RPMI8226 (cell line): ENCODE measurements around the gene AGPAT1.
"Not testable (repeated sequence)": the region's sequence is repeated elsewhere in the genome, so short reads cannot be mapped to it uniquely, and the experiment has no call there.

Experiments
- DNase-seq: peaks from one replicate; pipeline ENCODE4 v3.0.0-alpha.2; 2015

AGPAT1 gene, protein sequence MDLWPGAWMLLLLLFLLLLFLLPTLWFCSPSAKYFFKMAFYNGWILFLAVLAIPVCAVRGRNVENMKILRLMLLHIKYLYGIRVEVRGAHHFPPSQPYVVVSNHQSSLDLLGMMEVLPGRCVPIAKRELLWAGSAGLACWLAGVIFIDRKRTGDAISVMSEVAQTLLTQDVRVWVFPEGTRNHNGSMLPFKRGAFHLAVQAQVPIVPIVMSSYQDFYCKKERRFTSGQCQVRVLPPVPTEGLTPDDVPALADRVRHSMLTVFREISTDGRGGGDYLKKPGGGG

GRCh38 chr6:32175711-32176475, at the start of gene AGPAT1:
TSS of gene AGPAT1 (minus strand) at chr6:32176084. CDS start at chr6:32171496, 4,588 bp downstream.
- peak; percentile 98 for DNase-seq

DNA sequence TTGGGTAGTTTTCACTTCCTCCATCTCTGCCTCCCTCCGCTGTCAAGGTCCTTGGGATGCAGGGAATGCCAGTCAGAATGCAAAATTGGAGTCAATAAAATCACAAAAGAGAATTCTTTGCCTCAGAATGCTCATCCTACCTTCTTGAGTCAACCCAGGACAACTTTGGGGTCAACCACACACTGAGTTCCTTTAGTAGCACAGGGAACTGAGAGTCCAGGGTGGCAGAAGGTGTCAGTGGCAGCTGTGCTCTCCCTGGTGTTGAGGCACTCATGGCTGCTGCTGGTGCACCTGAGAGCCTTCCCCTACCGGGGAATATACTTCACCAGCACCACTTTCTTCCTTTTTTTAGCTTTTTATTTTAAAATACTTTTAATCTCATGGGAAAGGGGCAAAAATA, 48.8 kb upstream of the AGPAT1 start:
- DNase-seq: peak; percentile 60

- no peak for DNase-seq
These were observed 47.7 kb upstream of the AGPAT1 start, which contains the start of gene NOTCH4 for GRCh38 chr6:32223258-32224235. TSS of gene NOTCH4 (minus strand) at chr6:32224067. CDS start at chr6:32223928, 139 bp downstream.

- no peak for DNase-seq
These were observed 46.7 kb upstream of the AGPAT1 start for GRCh38 chr6:32222333-32223230.

GRCh38 chr6:32220021-32220420, 44.1 kb upstream of the AGPAT1 start:
- no peak for DNase-seq

GRCh38 chr6:32218167-32218566, 42.3 kb upstream of the AGPAT1 start:
- no peak for DNase-seq

DNA sequence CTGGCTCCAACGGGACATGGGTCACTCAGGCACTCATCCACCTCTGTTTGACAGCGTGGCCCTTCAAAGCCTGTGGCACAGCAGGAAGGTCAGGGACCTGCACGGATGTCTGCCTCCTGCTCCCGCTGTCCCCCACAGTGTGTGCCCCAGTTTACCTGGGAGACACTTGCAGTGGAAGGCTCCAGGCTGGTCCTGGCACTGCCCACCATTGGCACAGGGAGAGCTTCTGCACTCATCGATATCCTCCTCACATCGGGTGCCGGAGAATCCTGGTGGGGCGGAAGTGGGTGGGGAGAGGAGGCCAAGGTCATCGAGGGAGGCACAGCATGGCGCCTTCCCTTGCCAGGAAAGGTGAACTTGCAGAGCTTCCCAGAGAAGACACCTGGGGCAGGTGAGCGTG, 41.1 kb upstream of the AGPAT1 start:
- DNase-seq: no peak

DNA sequence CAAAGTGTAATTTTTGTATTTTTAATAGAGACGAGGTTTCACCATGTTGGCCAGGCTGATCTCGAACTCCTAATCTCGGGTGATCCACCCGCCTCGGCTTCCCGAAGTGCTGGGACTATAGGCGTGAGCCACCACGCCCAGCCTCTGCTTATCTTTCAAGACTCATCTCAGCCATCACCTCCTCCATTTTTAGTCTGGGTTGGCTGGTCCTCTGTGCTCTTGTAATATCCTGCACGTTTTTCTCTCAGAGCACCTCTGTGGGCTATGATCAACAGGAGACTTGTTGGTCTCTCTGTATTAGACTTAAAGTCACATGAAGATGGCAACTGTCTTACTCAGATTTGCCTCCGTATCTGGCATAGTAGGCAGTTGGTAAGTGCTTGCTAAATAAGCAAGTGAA, 40.4 kb upstream of the AGPAT1 start:
- no peak for DNase-seq

GRCh38 chr6:32215617-32216016, 39.7 kb upstream of the AGPAT1 start:
- no peak for DNase-seq

GRCh38 chr6:32214126-32214525, 38.2 kb upstream of the AGPAT1 start:
- no peak for DNase-seq

- no peak for DNase-seq
These were observed 37.8 kb upstream of the AGPAT1 start for GRCh38 chr6:32213649-32214048.

- no peak for DNase-seq
These were observed 36.3 kb upstream of the AGPAT1 start for GRCh38 chr6:32212076-32212760.

DNA sequence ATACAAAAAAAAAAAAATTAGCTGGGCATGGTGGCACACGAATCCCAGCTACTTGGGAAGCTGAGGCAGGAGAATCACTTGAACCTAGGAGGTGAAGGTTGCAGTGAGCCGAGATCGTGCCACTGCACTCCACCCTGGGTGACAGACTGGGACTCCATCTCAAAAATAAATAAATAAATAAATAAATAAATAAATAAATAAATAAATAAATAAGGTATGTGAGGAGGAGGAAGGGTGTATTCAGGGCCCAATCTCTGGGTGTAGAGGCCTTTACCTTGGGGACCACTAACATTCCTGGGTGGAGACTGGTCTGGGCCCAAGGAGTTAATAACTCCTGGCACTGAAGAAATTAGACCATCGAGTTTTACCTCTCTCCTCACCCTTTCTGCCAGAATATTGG, 35.5 kb upstream of the AGPAT1 start:
- DNase-seq: not testable (repeated sequence)

DNA sequence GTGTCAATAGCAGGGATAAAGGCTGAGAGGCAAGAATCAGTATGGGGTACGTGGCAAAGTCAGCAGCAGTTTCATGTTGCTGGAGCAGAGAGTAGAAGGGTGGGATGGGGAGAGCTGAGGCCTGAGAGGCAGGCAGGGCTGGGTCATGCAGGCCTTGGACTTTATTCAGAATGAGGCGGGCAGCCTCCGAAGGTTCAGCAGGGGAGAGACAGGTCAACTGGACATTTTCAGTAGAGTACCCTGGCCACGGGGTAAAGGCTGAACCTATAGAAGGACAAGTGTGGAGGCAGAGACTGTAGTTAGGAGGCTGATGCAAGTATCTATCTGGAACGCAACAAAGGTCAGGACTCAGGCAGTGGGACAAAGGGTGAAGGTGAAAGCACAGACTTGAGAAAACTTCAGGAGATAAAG, 34.3 kb upstream of the AGPAT1 start:
- no peak for DNase-seq

GRCh38 chr6:32208996-32209395, 33.1 kb upstream of the AGPAT1 start:
- no peak for DNase-seq

GRCh38 chr6:32204268-32204715, 28.4 kb upstream of the AGPAT1 start:
- DNase-seq: no peak

GRCh38 chr6:32203426-32204267, 27.8 kb upstream of the AGPAT1 start:
- DNase-seq: no peak

- no peak for DNase-seq
These were observed 26.3 kb upstream of the AGPAT1 start for GRCh38 chr6:32202186-32202585.

- no peak for DNase-seq
These were observed 25.0 kb upstream of the AGPAT1 start for GRCh38 chr6:32200711-32201475.

GRCh38 chr6:32198866-32199265, 23.0 kb upstream of the AGPAT1 start:
- DNase-seq: no peak
